GM21360 (cell line): ENCODE data around the gene SMAD3.

Experiments
- ATAC-seq: cut with Tn5 transposase; IDR thresholded peaks from one replicate; pipeline ENCODE4 v1.9.1; 2021; ENCODE audit warnings: mild to moderate bottlenecking, moderate library complexity; ENCODE audit not compliant: unreplicated experiment

The SMAD3 gene

DNA sequence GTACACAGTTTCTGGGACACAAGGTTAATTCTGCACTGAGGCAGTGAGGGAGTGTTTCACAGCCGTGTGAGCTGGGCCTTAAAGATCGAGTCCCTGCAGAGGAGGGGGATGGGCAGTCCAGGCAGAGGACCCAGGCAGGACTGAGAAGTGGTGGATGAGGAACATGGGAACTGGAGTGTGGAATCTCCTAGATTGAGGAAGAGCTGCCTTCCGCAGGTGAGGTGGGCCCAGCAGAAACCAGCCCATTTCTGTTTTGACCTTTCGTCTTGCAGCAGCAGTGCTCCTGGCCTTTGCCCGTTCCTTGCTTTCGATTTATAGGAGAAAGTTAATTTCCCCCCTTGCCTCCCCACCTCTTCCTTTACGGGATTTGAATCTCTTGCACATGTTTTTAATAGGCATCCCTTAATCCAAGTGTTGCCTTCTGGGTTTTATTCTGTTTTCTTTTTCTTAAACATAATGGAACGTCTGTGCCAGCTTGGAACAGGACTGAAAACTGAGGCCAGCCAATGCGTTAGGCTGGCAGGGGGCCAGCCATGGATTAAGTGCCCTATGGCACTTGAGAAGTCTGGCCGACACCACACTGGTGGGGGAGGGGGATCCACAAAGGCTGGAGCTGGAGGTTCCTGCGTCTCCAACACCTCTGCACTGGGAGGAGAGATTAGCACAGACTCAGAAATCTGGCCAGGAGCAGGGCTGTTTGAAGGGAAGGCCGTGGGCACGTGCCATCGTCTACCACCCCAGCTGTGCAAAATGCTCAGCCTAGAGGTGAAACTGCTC lies 111.0 kb downstream of the SMAD3 start:
- ATAC-seq = no peak

DNA sequence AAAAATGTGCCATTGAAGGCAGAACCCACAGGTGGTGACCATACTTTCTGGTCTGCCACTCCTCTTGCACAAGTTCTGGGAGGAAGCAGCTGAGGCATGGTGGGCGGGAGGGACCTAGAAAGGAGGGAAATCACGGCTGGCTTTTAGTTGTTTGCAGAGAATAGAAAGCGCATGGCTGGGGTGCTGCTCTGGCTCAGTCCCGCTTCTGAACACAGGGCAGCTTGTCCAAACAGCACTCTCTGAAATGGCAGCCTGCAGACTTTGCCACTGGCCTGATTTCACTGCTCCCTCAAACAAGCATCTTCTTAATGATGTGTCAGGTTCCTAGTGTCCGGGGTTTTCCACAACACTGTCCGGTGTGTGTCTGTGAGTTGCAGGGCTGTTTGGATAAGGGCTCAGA lies 112.3 kb downstream of the SMAD3 start:
- no peak for ATAC-seq

DNA sequence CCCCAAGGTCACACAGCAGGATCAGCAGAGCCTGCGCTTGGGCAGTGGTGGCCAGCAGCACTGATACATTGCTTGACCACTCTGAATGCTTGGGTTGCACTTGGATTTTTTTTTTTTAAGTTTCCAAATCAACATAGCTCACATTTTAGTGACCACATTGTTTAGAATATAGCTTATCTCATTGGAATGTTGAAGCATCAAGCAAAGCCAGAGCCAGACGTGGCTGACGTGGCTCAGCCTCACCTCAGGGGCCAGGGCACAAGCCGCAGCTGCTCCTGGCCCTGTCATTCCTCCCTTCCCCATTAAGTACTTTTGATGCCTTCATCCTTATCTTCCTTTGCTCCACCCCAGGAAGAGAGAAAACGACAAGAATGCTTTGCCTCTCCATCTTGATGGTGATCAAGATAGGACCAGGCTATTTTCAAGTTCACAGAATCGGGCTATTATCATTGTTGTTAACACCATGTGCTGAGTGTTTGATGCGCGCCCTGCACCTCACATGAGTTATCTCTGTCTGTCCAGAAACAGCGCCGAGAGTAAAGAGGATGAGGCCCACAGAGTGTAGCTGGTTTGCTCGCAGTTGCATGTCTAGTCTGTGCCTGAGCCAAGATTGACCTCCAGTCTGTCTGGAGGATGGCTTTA lies 113.3 kb downstream of the SMAD3 start:
- no peak for ATAC-seq

DNA sequence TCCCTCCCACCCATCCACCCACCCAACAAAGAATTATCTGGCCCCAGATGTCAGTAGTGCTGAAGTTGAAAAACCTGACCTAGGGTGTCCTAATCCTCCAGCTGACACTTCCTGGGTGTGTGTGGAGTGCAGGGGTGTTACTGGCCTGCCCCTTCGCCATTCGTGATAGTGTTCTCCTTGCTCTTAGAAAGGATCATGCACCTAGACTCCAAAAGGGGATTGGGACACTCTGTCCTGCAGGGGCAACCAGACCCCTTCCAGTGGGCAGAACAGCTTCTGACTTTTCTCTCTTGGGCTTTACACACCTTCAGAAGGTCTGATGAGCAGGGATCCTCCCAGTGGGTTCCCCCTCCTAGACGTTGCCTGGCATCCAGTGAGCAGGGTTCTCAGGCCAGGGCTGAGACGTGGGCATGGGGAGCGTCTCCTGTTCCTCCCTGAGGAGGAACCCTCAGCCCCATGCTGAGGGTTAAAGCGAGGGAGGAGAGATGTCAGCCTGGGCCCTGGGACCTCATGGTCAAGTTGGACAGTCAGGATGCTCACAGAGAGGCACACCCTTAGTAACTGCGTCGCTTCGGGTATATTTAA lies 114.1 kb downstream of the SMAD3 start:
- ATAC-seq = no peak

DNA sequence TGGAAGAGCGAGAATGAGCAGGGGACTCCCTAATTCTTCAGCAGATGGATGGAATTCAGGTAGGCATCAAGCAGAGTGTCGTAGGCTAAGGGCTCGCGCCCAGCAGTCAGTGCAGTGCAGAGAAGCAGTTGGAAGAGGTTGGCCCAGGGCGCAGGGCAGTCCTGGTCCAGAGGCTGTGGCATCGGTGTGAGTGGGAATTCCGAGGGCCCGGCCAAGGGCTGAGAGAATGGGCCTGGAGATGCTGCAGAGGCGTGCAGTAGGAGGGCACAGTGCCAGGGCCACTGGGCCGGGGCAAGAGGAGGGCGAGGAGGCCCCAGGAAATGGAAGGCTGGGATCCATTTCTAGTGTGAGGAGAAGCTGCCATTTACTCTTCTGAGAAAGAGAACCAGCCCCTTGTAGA lies 114.6 kb downstream of the SMAD3 start:
- no peak for ATAC-seq

DNA sequence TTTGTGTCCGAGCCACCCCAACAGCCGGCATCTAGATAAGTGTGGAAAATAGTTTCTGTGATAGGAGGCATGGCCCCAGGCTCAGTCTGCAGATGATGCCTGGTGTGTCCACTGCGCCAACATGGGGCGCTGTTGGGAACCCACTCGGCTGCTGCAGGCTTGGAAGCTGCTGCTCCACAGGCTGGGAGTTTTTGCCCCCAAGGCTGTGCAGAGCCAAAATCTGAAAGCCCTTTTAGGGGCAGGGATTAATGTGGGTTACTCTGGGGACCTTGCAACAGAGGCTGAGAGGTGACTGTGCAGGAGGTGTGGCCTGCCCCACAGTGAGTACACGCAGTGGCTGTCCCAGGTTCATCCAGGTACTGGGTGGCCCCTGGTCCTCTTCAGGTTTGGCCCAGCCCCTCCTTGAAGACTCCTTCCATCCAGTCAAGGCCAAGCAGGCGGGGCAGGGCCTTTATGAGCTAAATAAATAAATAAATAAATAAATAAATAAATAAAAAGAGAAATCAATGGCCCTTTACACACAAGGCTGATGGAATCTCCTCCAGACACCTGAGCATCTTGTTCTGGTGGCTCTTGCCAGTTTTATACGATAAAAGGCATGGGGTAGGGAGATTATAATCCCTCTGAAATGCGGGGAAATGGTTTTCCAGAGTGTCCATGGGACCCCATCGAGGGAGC lies 115.3 kb downstream of the SMAD3 start:
- ATAC-seq = no peak

DNA sequence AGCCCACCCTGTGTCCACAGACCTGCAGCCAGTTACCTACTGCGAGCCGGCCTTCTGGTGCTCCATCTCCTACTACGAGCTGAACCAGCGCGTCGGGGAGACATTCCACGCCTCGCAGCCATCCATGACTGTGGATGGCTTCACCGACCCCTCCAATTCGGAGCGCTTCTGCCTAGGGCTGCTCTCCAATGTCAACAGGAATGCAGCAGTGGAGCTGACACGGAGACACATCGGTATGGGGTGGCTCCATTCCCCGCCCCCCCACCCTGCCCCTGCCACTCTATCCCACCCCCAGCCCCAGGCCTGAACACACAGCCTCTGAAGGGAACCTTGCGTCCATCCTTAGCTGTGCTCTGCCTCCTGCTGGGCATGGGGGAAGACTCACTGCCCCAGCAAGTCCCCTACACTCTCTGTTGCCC lies 115.8 kb downstream of the SMAD3 start:
- ATAC-seq = no peak

DNA sequence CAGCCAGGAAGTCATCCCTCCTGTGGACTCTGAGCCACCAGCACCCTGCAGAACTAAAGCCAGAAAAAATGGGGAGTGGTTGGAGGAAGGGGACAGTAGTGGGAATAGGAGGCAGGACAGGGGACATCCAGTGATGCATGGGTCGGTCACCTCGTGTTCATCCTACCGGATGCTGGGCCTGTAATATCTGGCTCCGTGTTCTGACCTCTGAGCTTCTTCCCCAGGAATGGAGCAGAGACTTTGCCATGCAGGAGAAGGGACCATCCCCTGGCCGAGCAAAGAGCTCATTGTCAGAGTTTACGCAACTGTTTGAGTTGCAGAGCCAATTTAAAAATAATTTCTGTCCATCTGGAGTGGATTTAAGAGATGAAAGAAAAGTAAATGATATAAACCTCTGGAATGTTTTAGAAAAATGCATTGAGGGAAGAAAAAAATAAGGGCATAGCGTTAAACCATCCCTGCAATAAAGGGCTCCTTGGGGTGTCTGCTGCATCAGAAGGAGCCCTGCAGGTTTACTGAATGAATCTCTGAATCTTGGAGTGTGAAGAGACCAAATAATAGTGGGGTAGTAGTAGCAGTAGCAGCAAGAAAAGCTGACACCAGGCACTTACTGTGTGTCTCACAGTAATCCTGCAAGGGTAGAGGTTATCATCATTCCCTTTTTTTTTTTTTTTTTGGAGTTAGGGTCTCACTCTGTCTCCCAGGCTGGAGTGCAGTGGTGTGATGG lies 118.2 kb downstream of the SMAD3 start:
- no peak for ATAC-seq

DNA sequence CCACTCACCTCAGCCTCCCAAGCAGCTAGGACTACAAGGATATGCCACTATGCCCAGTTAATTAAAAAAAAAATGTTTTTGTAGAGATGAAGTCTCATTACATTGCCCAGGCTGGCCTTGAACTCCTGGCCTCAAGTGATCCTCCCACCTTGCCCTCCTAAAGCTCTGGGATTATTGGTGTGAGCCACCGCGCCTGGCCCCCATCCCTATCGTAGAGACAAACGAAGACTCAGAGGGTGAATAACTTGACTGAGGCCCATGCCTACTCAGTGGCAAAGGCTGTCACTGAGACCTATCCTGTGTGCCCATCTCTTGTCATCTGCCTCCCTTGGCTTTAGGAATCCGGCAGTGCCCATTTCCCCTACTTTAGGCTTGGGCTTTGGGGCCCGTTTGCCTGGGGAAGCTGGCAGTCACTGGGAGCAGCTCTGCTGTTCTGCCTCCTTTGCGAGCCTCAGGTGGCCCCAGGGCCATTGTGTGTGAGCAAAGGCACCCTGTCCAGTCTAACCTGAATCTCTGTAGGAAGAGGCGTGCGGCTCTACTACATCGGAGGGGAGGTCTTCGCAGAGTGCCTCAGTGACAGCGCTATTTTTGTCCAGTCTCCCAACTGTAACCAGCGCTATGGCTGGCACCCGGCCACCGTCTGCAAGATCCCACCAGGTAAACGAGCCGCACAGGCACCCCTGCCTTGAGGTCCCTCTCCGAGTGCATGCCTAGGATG lies 119.0 kb downstream of the SMAD3 start:
- no peak for ATAC-seq

DNA sequence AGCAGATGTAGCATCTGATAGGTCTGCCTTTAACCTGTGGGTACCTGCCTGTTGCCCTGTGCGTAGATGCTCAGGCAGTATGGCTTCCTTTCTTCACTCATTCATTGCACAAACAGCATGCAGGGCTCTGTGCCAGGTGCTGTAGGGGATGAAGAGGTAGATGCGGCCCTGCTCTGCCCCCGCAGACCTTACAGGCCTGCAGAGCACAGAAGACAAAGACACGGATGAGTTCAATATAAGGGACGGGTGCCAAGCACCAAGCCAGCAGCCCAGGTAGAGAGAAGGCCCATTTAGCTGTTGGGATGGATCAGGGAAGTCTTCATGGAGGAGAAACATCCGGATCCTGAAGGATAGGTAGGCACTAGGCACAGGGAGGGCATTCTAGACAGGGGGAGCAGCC lies 119.6 kb downstream of the SMAD3 start:
- ATAC-seq = no peak

DNA sequence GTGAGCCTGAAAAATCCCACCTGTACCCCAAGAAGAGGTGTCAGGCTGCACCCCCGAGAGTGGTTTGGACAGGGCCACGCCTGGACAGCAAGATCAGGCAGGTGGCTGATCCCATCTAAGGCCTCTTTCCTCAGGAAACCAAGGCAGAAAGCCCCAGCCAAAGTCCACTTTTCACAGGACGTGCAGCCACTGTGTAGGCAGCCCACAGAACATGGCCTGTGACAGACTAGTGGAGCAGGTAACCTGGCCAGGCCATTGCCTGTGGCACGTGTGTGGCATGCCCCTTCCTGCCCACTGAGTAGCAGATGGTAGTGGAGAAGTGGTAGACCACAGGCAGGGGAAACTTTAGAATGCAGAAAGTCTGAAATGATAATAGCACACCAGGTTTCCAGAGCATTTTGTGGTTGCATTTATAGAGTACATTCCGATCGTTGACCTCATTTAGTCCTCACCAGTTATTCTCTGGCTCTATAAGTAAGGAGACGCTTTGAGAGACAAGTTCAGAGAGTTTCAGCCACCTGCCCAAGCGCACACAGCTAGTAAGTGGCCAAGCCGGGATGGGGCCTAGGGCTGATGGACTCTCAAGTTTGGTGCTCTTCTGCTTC lies 120.3 kb downstream of the SMAD3 start:
- no peak for ATAC-seq

DNA sequence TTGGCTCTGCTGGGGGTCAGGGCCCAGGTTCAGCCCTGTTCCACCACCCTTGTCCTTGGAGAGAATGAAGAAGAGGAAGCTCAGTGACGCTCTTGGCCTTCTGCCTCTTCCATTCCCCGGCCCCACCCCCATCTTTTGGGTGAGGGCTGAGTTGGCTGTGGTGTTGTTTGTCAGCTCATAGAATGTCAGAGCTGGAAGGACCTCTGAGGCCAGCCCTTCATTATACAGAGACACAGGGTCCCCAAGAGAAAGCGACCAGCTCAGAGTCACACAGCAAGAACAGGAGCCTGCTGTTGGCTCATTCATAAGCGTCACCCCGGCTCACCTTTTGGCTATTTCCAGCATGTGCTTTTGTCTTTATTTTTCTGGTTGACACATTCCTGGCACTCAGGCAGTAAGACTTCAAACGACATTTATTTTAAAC lies 120.8 kb downstream of the SMAD3 start:
- ATAC-seq = no peak

DNA sequence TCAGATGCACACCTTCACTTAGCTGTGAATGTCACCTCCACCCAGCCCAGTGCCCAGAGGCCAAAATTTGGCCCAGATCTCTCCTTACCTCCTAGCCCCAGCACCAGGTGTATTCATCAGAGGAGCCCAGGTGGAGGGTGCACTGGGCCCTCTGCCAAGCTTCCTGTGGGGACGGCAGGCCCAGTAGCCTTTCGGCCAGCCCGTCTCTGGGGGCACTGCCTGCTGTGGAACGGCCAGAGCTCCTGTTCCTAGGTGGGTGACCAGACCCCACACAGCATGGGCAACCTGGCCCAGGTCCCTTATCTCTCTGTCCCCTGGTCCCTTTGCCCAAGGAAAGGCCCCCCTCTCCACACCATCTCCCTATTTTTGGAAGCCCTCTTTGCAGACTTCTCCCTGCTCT lies 121.3 kb downstream of the SMAD3 start:
- ATAC-seq = no peak

DNA sequence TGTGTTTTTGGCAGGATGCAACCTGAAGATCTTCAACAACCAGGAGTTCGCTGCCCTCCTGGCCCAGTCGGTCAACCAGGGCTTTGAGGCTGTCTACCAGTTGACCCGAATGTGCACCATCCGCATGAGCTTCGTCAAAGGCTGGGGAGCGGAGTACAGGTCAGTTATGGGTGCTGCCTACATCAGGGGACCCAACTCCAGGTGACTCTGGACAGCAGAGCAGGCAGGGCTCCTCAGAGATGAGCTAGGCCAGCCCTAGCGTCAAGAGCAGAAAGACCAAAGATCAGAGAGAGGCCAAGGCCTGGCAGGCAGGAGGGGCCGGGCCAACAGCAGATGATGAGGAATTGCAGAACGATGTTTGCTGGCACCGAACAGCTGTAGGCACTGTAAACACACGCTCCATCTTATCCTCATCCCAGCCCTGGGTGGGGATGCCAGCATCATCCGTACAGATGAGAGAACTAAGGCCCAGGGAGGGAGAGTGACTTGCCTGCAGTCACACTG lies 122.0 kb downstream of the SMAD3 start:
- no peak for ATAC-seq

DNA sequence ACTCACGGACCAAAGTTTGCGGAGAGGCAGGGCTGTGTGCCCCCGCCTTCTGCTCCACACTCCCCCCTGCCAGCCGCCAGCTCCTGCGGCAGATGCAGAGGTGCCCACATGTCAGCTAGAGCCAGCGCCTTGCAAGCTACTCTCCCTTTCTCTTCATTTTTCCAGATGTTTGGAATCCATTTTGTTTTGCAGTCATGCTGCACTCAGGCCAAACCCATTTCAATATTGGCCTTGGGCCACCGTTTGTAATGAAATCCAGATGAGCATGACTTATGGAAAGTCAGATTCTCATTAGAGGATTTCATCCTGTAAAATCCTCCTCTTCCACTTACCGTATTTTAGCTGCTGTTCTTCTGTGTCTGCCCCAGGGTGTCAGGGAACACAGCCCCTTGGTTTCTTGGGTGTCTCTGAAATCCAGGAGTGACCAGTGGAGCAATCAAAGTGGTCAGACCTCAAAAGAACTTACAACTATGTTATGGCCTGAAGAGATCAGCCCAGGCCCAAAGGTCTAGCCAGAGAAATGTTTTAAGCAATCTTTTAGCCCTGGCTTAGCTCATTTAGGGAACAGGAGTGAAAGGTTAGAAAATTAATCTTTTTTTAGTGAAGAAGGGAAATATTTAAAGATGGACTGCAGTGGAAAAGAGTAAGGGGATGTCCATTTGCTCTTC lies 123.3 kb downstream of the SMAD3 start:
- no peak for ATAC-seq

DNA sequence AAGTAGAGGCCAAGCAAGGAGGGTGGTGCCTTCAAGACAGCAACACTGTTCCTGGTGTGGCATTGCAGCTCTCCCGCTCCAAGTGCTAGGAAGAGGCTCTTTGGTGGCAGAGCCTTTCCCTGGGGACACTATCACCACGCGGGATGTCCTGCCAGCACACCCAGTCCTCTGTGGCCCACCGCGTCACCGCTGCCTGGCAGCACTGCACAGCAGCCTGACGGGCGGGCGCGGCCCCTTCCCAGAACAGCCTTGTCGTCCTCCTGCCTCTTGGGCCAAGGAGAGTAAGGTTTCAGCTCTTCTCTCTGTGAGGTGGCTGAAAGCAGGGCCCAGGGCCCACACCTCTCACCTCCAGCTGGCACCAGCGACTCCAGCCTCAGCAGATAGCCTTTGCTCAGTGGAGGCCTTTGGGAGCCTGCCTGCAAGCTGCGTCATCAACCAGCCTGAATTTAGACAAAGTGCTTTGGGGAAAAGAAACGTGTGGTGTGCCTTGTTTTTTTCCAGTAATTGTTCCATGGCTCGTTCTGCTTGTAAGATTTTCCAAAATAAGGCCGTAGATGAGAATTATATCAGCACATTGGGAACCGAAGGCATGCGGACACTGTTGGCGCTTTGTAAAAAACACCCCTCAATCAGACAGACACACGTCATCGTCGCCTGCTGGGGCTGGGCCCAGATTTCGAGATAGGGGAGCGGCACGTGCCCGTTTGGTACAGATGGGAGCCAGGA lies 124.1 kb downstream of the SMAD3 start:
- ATAC-seq = no peak

DNA sequence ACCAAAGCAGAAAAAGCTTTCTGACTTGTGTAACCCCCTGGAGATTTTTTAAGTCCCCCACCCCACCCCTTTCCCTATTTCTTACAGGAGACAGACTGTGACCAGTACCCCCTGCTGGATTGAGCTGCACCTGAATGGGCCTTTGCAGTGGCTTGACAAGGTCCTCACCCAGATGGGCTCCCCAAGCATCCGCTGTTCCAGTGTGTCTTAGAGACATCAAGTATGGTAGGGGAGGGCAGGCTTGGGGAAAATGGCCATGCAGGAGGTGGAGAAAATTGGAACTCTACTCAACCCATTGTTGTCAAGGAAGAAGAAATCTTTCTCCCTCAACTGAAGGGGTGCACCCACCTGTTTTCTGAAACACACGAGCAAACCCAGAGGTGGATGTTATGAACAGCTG lies 124.9 kb downstream of the SMAD3 start:
- no peak for ATAC-seq

DNA sequence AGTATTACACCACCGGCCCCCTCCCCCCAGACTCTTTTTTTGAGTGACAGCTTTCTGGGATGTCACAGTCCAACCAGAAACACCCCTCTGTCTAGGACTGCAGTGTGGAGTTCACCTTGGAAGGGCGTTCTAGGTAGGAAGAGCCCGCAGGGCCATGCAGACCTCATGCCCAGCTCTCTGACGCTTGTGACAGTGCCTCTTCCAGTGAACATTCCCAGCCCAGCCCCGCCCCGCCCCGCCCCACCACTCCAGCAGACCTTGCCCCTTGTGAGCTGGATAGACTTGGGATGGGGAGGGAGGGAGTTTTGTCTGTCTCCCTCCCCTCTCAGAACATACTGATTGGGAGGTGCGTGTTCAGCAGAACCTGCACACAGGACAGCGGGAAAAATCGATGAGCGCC lies 125.4 kb downstream of the SMAD3 start:
- ATAC-seq = no peak
